ENCODE measurements around the gene OSER1.

DNA sequence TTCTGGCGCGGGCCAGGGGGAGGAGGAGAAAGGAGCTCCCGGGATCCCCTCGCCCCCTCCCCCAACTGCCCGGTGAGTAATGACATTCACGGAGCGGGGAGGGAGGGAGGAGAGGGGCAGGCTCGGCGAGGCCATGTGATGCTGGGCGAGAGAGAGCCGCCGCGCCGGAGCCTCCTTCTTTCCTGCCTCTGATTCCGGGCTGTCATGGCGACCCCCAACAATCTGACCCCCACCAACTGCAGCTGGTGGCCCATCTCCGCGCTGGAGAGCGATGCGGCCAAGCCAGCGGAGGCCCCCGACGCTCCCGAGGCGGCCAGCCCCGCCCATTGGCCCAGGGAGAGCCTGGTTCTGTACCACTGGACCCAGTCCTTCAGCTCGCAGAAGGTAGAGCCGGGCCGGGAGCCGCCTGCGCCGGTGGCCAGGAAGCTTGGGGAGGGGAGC, 36.6 kb upstream of the OSER1 start, which contains the start of gene GDAP1L1:
- TF ChIP-seq POLR2A (IDR thresholded peaks at IDR 0.05) (no peak), POLR2AphosphoS5 (IDR thresholded peaks at IDR 0.05) (no peak)
- TF ChIP-seq, protein P1, sequence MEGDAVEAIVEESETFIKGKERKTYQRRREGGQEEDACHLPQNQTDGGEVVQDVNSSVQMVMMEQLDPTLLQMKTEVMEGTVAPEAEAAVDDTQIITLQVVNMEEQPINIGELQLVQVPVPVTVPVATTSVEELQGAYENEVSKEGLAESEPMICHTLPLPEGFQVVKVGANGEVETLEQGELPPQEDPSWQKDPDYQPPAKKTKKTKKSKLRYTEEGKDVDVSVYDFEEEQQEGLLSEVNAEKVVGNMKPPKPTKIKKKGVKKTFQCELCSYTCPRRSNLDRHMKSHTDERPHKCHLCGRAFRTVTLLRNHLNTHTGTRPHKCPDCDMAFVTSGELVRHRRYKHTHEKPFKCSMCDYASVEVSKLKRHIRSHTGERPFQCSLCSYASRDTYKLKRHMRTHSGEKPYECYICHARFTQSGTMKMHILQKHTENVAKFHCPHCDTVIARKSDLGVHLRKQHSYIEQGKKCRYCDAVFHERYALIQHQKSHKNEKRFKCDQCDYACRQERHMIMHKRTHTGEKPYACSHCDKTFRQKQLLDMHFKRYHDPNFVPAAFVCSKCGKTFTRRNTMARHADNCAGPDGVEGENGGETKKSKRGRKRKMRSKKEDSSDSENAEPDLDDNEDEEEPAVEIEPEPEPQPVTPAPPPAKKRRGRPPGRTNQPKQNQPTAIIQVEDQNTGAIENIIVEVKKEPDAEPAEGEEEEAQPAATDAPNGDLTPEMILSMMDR (IDR thresholded peaks at IDR 0.05): no peak

All from transverse colon (tissue), 4 donors.